Measurements from ENCODE around the gene ZNF75A.
A peak's percentile ranks its signal among the peaks of the same experiment; 100 is the strongest.
"Not testable (repeated sequence)": the region's sequence is repeated elsewhere in the genome, so short reads cannot be mapped to it uniquely, and the experiment has no call there.

The ZNF75A gene

GRCh38 chr16:3305109-3306068, at the start of gene ZNF75A, which contains the start of gene TIGD7:
ZNF75A (plus strand) TSS chr16:3305497; CDS start chr16:3308429, 2,932 bp downstream.
TIGD7 (minus strand) TSS chr16:3305430; CDS start chr16:3300614, 4,816 bp downstream.
- peak; percentile 85 for DNase-seq (ENCODE audit: low spot score)

GRCh38 chr16:3256146-3256865, 49.0 kb upstream of the ZNF75A start, which contains the start of gene MEFV:
MEFV (minus strand) TSS chr16:3256633; CDS start chr16:3256587, 46 bp downstream.
- DNase-seq (ENCODE audit: low spot score): no peak

- DNase-seq (ENCODE audit: low spot score): no peak
These were observed 48.3 kb upstream of the ZNF75A start for GRCh38 chr16:3256866-3257465.

DNA sequence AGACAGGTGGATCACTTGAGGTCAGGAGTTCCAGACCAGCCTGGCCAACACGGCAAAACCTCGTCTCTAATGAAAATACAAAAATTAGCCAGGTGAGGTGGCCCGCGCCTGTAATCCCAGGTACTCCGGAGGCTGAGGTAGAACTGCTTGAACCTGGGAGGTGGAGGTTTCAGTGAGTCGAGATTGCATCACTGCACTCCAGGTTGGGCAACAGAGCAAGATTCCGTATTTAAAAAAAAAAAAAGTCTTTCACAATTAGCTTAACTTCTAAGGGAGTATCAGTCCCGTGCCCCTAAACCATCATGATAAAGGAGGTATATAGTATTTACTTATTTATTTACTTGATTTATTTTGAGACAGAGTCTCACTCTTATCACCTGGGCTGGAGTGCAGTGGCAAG, 45.5 kb upstream of the ZNF75A start:
- DNase-seq (ENCODE audit: low spot score): no peak

- DNase-seq (ENCODE audit: low spot score): no peak
These were observed 42.8 kb upstream of the ZNF75A start for GRCh38 chr16:3262517-3262916.

GRCh38 chr16:3264137-3265036, 40.9 kb upstream of the ZNF75A start:
- DNase-seq (ENCODE audit: low spot score): peak; percentile 94

DNA sequence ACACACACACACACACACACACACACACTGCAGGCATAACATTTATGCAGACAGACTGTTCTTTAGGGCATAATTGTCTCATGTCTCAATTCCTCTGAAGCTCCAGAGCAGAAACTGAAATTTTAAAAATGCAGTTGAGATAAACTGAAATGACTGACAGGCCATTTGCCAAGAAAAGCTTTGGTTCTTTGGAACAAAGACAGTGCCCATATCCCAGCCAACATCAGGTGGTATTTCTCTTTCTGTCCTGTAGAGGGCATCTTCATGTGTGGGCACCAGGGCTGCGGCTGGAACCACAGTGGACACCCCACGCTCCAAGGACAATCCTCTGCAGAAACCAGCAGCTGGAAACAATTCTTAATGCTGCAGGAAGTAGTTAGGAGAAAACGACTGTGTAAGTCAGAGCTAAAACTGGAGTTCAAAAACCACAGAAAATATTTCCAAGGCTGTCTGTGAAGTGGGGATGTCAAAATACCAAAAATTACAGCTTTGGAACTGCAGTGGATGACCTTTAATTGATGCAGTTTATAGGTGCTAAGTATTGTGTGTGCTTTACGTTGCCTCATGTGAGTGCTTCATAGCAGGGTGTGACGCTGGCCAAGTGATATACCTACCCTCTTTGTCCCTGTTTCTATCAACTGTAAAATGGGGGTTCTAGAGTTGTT, 38.3 kb upstream of the ZNF75A start:
- DNase-seq (ENCODE audit: low spot score): peak; percentile 65

- DNase-seq (ENCODE audit: low spot score): no peak
These were observed 37.0 kb upstream of the ZNF75A start for GRCh38 chr16:3268294-3268693.

DNA sequence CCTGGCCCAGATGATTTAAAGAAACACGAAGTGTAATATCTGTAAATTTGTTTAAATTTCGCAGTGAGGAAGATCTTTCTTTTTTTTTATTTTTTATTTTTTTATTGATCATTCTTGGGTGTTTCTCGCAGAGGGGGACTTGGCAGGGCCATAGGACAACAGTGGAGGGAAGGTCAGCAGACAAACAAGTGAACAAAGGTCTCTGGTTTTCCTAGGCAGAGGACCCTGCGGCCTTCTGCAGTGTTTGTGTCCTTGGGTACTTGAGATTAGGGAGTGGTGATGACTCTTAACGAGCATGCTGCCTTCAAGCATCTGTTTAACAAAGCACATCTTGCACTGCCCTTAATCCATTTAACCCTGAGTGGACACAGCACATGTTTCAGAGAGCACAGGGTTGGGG, 34.6 kb upstream of the ZNF75A start:
- not testable (repeated sequence) for DNase-seq (ENCODE audit: low spot score)

DNA sequence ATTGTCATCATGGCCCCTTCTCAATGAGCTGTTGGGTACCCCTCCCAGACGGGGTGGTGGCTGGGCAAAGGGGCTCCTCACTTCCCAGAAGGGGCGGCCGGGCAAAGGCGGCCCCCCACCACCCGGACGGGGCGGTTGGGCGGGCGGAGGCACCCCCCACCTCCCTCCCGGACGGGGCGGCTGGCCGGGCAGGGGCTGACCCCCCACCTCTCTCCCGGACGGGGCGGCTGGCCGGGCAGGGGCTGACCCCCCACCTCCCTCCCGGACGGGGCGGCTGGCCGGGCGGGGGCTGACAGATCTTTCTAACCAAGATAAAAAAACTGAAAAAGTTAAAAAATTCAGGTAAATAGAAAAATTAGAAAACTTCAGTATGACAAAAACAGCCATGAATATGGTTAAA, 34.0 kb upstream of the ZNF75A start:
- DNase-seq (ENCODE audit: low spot score): not testable (repeated sequence)

- DNase-seq (ENCODE audit: low spot score): no peak
These were observed 30.8 kb upstream of the ZNF75A start for GRCh38 chr16:3274490-3274889.

GRCh38 chr16:3274947-3275346, 30.4 kb upstream of the ZNF75A start:
- no peak for DNase-seq (ENCODE audit: low spot score)

DNA sequence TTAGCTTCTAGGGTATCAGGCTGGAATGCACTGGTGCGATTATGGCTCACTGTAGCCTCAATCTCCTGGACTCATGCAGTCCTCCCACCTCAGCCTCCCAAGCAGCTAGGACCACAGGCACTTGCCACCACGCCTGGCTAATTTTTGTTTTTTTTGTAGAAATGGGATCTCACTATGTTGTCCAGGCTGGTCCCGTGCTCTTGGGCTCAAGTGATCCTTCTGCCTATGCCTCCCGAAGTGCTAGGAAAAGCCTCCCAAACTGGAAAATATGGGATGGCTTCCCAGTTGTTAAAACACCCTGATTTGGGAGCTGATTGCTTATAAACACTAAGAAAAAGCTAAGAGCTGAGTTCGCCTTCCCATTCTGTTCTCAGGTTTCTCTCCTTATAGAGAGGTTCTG, 28.6 kb upstream of the ZNF75A start:
- no peak for DNase-seq (ENCODE audit: low spot score)

GRCh38 chr16:3281222-3281820, 24.0 kb upstream of the ZNF75A start:
- no peak for DNase-seq (ENCODE audit: low spot score)

DNA sequence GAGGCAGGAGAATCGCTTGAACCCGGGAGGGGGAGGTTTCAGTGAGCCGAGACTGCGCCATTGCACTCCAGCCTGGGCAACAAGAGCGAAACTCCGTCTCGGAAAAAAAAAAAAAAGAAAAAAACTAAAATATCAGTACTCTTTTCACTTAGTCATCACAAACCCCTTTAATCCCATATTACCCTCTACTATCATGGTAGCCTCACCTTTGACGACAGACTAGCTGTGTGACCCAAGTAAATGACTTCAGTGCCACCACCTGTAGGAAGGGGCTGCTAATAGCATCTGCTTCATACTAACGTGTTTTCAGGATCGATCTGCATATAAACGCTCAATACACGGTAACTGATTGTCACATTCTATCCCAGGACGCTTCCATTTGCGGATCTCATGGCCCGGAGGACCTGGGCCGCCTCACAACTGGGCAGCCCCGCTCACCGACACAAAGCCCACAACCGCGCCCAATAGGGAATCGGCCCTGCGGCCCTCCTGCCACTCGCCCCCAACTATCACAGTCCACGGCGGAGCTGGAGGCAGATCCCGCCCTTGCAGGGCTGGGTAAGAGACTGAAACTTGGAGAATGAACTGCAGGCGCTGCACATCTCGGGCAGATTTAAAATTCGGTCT, 23.1 kb upstream of the ZNF75A start:
- DNase-seq (ENCODE audit: low spot score): peak; percentile 13

DNA sequence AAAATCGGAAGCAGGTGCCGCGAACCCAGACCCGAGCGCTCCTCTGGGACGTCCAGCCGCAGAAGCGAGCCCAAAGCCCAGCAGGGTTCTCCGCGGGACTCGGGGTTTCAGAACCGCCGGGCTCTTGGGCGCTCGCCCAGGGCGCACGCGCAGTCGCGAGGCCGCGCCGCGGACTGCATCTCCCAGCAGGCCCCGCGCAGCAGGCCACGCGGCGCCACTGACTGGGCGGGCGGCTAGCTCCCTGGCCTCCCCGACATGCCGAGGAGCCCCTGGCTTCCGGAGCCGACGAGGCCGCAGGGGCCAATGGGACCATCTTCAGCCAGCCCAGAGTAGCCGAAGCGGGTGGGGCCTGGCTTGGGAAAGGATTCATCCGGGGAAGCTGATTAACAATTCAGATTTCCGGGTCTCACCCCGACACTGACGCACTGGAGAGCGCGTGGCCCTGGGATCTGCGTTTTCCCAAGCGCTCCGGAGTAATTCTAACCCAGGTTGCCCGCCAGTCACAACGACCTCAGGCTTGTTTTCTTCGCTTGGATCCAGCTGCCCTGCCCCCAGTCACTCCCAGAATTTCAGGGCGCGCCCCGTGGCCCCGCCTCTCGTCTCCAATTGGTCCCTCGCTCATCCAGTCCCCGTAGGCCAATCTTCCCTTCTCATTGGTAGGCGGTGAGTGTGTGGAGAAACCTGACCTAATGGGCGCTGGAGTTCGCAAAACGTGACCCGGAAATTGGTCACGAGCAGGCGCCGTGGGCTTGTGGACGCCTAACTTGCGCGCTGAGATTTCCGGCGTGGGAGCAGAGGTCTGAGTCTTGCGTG, 22.4 kb upstream of the ZNF75A start, which contains the start of gene ZNF263:
Gene ZNF263, plus strand, starts transcription at position 762 of the 813 bp plus-strand sequence. CDS start 328 bp downstream, outside the sequence.
- DNase-seq (ENCODE audit: low spot score): peak; percentile 96

GRCh38 chr16:3283543-3284447, 21.5 kb upstream of the ZNF75A start:
- no peak for DNase-seq (ENCODE audit: low spot score)

GRCh38 chr16:3285131-3285530, 20.2 kb upstream of the ZNF75A start:
- no peak for DNase-seq (ENCODE audit: low spot score)

All from hematopoietic multipotent progenitor cell treated with erythropoietin and hydrocortisone succinate and interleukin-3 and kit ligand, for 15 days (in vitro differentiated cells).